Stimulated activated CD8-positive, alpha-beta memory T cell treated with anti-CD3 and anti-CD28 coated beads, Interleukin-15, amount 100 ng/mL, for 4 hours (primary cell): Measurements from ENCODE around the gene OR6S1.
"Not testable (repeated sequence)": the region's sequence is repeated elsewhere in the genome, so short reads cannot be mapped to it uniquely, and the experiment has no call there.

Experiments
- DNase-seq, 2 donors: peaks; one replicate each; pipeline ENCODE4 v3.0.0-alpha.2; 2020; ENCODE audit warnings: low read depth in 2 of 2

OR6S1 gene

DNA sequence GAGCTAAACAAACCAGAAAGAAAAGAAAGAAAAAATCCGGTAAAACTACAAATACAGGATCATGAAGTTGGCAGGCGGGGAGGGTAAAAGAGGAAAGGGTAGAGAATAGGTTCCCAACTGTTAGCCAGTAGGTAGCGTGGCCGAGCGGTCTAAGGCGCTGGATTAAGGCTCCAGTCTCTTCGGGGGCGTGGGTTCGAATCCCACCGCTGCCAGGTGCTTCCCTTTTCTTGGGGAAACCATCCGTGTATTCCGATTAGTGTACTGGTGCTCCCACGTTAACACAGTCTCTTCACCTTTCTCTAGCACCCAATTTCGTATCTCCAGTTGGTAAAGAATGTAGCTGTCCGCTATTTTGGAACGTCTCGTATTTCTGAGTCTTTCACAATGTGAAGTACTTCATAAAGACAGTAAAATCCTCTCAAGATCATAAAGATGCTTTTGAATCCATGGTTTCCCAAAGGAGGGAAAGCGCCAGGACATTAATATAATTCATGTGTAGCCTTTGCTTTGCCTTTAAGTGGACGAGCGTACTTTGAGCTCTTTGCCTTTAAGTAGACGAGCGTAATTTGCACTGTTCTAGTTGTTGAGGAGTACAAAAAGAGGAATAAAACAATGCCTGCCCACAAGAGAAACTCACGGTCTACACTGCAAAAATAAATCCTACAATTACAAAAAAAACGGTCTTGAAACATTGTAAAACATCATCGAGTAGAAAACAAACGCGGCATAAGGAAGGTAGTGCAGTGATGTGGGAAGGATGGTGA is 31.3 kb downstream of the OR6S1 start:
- DNase-seq, result peak; percentile 46 to 59

DNA sequence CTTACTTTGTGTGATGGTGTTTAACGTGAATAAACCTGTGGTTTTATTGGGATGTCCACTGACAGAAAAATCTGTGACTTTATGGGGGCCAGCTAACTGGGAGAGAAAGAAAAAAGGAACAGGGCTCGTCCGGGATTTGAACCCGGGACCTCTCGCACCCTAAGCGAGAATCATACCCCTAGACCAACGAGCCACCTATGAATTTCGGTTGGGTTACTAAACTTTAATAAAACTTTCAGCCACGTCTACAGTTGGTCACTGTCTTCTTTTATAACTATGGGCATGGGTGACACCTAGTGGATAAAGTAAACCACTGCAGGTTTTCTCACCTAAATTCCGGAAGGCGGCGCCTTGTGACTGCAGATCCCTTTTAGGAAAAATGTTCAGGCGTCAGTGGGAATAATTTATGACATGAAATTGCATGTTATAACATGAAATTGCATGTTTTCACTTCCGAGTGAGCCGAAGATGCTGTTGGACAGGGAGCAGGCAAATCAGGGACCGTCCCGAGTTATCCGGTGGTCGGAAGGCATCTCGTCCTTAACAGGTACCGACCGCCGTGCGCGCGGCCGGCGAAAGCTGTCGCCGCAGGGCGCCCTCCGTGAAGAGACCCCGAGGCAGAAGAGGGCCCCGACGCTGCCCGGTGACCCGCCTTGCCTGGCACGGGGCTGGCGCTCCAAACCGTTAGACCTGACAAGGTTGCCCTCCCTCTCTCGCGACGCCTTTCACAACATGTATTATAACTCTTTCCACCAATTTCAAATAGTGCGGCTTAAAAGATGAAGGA is 32.1 kb downstream of the OR6S1 start:
- no peak for DNase-seq

DNA sequence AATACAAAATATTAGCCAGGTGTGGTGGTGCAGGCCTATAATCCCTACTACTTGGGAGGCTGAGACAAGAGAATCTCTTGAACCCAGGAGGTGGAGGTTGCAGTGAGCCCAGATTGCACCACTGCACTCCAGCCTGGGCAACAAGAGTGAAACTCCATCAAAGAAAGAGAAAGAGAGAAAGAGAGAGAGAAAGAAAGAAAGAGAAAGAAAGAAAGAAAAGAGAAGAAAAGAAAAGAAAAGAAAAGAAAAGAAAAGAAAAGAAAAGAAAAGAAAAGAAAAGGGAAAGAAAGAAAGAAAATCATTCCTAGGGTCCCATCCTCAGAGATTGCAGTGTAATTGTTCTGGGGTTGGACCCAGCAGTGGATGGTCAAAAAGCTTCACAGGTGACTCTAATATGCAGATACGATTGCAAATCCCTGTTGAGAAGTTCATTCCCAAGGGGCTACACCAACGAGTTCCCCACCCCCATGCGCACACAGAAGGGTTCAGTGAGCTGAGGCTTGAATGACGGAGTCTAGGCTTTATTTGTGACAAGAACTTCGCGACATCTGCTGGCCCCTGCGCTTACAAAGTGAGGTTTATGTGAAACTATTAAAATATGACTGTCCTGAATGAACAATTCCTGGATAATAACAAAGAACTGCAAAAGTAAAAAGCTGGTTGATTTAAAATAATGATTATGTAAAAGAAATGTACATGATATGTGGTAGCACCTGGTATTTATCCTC is 32.9 kb downstream of the OR6S1 start:
- no peak for DNase-seq

DNA sequence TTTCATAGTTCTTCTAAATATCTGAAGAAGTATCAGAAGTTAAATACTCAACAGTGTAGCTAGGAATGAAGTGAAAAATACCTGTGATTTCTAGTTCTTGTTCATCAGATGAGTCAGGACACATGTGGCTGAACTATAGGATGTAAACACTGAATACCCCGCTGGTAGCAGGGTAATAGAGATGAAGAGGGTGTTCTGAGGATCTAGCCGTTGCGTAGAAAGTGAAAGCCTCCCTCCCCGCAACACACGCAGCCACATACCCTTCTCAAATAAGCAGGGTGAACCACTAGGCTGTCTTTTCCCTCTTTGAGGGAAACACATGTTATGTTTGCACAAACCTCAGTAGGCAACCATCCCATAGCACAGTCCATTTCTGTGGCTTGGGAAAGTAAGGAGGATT is 33.9 kb downstream of the OR6S1 start:
- no peak for DNase-seq

DNA sequence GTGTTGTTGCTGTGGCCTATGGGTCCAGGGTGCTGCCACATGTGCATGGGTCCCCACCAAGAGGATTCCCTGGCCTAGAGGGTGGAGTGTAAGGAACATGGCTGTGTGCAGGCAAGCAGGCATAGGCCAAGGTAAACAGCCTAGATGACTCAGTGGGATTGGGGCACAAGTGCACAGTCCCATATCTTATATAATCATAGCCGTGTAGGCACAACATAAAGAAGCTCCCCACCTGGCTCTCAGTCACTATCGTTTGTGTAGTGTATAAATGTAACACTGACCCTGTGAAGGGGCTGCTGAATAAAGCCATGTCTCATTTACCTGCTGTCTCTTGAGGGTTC is 34.6 kb downstream of the OR6S1 start:
- DNase-seq, result no peak

DNA sequence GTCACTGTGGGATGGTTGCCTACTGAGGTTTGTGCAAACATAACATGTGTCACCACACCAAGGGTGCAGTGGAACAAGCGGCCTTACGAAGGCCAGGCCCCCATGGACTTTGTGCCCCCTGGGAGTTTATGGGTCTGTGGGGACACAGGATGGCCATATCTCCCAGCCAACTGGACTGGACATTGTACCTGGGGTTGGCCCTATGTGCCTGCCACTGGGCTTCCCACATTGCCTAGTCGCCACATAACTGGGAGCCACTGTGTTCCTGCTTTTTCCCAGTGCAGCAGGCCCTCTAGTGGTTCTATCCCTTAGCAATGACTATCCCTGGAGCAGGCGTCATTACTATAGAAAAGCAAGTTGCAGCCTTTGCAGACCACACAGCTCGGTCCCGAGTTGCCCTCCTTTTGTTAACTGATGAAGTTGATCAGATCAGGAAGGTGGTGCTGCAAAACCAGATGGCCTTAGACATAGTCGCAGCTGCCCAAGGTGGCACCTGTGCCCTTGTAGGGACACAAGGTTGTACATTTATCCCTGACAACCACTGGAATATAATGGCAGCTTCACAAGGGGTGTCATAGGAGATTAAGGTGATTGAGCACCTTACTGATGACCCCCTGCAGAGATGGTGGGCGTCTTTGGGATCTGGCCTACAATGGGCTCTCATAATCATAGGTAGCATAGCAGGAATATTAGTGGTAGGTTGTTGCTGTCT is 35.1 kb downstream of the OR6S1 start:
- DNase-seq, result no peak

DNA sequence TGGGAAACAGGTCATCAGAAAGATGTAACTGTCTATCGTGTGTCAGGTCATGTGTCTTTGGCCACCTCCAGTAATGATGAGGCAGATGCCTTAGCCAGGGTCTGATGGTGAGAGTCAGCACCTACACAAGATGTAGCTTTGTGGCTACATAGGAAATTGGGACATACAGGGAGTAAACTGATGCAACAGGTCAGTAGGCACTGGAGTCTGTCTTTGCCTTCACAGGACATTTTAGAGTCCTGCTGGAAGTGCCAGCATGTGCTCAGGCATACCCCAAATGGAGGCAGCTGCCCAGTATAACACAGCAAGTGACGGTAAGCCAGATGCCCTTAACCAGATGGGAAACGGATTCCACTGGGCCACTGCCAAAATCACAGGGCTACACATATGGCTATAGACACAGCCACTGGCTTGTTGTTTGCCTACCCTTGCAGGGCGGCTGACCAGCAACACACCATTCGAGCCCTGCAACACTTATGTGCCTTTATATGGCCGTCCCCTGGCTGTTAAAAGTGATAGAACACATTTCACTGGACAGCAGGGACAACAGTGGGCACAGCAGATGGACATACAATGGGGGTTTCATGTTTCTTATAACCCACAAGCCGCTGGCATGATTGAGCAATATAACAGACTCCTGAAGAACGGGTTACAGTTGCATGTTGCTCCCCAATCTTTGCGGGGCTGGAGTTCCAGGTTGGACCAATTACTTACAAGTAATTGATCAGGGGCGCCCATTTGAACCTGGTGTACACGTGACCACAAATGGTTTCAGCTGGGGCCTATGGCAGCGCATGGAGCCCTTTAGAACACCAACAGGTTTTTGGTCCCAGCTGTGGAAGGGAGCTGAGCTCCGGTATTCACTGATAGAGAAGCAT is 37.4 kb downstream of the OR6S1 start:
- DNase-seq, result no peak

DNA sequence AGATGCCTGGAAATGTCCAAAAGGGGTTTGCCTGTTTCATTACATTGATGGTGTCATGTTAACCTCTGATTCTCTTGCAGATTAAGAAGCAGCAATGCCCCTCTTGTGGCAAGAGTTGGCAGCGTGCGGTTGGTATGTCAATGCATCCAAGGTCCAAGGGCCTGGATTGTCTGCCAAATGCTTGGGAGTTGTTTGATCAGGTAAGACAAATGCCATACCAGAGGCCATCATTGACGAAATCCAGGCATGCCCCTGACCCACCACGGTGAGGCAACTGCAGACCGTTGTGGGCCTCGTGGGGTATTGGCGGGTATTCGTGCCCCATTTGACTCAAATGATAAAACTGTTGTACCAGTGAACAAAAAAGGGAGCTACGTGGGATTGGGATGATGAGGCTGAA is 38.9 kb downstream of the OR6S1 start:
- no peak for DNase-seq

DNA sequence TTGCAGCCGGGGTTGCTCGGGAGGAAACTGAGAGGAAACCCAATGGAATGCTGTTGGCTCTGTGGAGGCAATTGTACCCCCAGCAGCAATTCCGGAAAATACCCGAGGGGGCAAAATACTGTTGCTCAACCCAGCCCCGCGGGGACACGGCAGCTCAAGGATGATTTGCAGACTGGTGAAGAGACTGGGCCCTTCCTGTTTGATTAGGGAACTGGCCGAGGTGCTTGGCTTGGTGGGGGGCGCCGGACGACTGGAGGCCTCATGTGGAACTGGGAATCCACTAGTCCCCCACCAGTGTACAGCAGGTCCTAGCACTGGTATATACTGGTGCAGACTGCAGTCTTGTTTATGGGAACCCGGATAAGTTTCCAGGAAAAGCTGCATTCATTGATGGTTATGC is 40.0 kb downstream of the OR6S1 start:
- DNase-seq, result no peak

DNA sequence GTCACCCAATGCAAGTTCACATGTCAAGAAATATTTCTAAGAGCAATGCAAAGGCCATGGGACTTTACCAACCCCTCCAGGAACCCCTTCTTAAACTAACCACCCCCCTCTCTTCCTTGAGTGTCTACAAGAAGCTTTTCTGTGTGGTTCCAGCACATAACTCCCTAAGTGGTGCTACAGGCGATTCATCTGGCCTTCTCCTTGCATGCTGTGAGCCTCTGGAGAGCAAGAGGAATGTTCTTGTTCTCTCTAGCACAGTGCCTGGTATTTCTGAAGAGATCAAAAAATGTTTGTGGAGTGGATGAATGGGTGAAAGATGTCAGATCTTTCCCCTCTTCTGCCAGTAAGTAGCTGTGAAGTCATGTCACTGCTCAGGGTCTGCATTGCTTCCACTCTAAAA is 44.4 kb downstream of the OR6S1 start:
- DNase-seq, result no peak

DNA sequence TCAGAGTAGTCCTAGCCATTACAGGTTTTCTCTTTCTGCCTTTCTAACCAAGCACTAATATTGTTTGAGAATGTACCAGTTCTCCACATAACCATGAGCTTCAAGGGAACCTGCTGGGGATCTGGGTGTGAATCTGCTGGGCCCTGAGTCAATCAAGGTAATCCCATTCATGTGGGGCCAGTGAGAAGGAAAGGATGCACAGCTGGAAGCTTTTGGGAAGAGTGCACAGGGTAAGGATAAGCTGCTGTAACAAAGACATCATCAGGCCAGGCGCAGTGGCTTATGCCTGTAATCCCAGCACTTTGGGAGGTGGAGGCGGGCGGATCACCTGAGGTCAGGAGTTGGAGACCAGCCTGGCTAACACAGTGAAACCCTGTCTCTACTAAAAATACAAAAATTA is 45.8 kb downstream of the OR6S1 start:
- not testable (repeated sequence) for DNase-seq

DNA sequence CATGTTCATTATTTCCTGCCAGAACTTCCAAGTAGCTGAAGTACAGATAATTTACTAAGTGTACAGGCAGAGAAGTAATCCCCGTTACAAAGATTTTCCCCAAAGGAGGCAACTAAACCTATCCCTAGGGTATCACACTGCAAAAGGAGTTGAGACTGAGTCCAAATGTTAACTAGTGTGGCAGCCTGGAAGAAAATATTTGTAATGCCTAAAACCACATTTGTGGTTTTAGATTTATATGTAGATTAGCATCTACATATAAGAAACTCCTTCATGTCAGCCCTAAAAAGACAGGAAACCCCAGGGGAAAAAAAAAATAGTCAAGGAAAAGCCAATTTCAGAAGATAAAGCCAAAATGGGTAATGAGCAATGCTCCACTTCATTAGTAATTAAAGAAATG is 48.9 kb downstream of the OR6S1 start:
- no peak for DNase-seq

DNA sequence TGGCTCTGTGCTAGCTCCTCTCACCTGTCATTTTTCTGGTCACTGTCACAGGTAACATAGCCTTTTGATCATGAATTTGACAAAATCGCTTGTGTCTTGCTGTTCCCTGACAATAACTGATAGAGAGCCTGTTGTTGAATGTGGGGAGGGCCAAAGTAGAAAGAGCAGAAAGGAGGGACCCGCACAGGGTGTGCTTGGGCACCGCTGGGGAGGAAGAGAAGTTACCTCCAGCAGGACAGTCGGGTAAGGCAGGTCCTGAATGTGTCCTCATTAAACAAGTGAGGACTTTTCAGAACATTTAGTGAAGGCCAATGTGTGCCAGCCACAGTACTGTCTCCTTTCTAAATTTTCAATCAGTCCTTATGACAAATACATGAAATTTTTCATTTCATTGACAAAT is 50.3 kb downstream of the OR6S1 start, which contains the start of gene RNASE12:
TSS of gene RNASE12 (minus strand) at position 142 of the 400 bp plus-strand sequence. CDS start 653 bp downstream, outside the sequence.
- no peak for DNase-seq
